HG03060 (cell line): ENCODE measurements around the gene ARNT2.

Experiments used
- ATAC-seq: cut with Tn5 transposase; IDR thresholded peaks from one replicate; pipeline ENCODE4 v1.9.1; 2021; ENCODE audit warnings: low read depth, moderate number of reproducible peaks; ENCODE audit not compliant: unreplicated experiment

ARNT2 gene

DNA sequence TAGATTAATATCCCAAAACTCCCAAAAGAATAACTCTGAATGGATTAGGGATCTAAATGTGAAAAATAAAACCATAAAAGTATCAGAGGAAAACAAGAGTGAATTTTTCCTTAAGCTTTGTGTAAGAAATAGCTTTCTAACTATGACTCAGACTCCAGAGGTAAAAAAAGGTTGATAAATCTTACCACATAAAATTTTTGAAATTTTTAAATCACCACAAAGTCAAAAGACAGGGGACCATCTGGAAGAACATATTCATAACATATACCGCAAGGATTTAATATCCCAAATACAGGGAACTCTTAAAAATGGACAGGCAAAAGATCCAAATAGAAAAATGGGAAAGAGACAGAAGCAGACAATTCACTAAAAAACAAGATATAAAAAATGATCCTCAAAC lies 145.0 kb downstream of the ARNT2 start:
- ATAC-seq, result no peak

DNA sequence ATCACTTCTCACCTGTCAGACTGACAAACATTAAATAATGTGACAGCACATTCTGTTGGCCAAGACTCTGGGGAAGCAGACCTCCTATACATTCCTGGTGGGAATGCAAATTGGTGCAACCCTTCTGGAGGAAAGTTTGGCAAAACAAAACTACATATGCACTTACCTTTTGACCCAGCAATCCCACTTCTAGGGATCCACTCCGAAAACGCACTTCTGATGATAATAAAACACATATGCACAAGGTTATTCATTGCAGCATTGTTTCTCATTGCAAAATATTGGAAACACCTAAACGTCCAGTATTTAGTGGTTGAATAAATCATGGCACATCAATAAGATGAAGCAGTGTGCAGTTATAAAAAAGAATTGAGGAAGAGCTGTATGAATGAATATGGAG lies 145.5 kb downstream of the ARNT2 start:
- ATAC-seq, result no peak

DNA sequence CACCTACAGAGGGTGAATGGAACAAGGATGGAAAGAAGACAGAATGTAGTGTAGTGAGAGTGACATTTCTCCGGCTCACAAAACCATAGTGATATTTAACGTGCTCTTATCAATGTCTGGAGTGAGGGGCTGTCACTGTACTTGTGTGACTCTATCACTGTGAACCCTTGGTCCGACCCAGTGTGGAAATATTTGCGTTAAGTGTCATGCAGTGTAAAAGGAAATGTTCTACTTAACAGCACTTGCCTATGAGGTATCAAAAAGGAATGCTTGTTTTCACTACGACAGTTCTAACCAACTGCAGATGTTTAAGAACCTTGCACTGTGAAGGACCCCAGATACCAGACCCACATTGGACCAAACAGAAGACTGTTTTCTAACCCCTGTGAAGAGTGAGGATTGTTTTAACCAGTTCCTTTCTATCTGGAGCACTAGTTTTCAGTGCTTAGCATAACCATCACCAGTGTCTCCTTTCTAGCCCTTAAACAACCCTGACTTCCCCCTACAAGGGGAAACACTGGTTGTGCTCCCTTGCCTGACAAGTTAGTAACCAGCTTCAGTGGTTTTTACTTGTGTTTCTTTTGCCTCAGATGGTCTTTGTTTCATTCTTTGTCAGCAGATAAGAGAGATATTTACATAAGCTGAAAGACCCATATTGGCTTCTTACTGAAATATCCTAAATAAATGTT lies 146.2 kb downstream of the ARNT2 start:
- no peak for ATAC-seq

DNA sequence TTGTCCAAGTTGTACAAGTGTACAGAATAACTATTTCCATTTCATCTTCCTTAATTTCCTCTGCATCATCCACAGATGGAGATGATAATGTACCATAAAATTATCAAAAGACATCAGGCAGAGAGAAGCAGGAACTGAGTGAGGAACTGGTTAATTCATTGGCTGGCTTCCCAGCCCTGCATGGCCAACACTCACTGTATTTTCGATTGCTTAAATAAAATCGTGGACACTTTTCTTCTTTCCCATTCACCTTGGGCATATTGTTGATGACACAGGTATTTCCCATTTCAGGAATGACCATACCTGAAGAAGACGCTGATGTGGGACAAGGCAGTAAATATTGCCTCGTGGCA lies 146.7 kb downstream of the ARNT2 start:
- no peak for ATAC-seq

DNA sequence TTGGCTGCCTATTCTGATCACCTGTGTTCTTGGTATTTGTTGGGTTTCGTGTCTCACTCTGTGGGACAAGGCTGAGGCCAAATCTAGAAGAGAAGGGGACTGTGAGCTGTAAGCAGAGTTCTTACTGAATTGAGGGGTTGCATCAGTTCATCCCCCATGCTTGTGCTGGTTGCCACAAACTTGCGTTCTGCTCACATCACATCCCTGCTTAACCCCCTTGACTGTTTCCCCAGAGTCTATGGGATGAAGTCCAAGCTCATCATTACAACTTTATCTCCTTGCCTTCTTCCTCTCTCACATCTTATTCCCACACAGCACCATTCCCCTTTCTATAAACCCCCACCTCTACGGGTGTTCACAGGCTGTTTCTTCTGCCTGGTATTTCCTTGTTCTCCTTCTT lies 147.2 kb downstream of the ARNT2 start:
- no peak for ATAC-seq

DNA sequence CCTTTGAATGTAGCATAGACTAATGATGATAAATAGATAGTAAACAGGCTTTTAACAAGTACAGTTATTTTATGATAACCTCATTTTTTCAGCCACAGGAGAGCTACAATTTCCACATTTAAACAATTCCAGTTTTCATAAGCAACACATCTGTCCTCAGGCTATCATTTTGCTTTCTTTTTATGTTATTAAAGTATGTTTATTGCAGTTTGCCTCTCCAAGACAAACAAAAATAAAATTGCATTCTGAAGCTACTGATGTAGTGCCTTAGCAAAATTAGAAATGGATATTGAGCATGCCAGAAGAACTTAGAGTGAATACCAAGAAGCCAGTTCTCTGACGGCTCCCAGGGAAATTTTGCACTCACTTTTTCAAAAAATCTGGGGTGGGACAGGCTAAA lies 150.4 kb downstream of the ARNT2 start:
- no peak for ATAC-seq

DNA sequence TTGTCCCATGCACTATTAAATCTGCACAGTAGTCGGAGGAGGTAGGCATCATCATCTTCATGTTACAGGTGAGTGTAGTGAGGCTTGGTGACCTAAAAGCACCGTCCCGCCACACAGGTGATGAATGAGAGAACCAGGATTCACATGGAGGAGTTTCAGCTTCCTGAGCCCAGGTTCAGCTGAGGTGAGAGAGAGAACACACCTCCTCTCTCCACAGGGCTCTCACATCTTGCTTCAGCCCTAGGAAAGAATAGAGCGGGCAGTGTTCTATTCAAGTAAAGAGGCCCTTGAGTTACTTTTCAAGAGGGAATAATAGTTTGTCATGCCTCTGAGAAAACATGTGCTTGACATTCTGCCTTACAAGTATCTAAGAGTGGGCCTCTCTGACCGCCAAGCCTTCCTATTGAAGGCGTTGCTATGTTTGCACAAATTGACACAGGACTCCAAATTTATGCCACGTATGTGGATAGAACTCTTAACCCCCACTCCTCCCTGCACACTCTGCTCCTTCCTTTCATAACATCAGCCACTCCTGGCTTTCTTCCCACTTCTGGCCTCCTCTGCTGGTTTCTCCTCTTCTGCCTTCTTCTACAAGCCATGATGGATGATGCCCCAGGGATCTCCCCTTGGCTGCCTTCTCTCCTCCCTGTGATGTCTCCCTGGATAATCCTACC lies 152.6 kb downstream of the ARNT2 start:
- ATAC-seq, result no peak

DNA sequence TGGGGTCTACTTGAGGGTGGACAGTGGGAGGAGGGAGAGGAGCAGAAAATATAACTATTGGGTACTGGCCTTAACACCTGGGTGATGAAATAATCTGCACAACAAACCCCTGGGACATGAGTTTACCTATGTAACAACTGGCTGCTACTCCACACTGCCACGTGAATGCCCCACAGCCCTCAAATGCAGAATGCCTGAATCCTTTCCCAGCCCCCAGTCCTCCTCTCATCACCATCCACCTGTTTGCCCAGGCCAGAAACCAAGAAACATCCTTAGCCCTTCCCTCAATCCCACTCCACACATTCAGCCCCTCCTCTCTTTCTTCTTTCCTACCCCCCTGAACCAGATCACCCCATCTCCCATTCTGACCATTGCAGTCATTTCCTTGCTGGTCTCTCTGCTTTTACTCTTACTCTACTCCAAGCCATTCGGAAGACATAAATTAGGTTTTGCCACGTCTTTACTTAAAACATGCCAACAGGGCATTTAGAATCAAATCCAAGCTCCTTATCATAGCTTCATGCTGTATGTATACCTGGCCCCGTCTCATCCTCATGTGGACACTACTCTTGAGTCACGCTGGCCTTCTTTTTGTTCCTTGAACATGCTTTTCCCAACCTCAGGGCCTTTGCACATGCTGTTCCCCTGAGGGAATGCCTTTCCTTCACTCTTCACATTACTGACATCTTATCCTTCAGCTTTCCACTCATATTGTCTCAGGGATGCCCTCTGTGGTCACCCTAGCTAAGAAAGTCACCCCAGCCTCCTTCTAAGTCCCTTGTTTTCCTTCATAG lies 153.5 kb downstream of the ARNT2 start:
- ATAC-seq, result no peak

DNA sequence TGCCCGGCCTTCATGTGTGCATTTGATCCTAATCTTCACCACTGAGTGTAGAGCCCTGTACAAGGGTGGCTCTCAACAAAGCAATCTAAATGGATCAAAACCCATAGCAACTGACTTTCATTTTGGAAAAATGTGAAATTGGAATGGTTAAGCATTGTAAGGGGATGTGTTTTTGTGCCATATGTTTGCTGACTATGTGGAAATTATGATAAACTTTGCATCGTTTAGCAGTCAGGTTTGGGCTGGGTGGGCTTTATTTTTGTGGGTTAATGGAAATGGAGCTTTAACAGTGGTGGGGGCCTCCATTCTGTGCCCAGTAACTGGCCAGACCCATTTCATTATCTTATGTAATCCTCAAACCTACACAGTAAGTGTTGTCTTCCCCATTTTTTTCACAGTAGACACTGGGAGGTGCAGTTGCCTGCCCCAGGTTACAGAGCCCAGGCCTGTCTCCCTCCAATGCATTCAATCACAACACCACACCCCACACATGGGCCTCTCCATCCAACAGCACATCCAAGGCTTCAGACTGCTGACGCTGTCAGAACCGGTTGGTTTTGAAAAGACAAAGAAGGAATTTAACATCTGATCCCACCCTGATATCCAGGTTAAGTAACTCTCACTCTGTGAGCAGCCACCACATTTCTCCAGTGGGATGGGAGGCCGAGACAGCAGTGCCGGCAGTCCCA lies 154.6 kb downstream of the ARNT2 start:
- ATAC-seq, result no peak

DNA sequence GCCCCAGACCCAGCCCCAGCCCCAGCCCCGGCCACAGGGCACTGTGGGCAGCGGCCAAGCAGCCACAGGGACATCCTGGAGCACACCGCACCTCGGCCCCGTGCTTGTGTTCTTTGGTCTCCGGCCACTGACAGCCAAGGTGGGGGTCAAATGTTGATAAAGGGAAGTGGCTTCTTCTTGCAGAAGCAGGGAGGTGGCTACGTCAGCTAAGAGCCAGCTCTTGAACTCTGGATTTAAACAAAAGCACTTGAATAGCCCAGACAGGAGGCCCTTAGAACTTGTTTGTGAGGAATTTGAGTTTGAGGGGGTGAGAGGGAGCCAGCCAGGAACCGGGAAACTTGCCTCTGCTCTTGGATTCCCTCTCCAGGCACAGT lies 155.1 kb downstream of the ARNT2 start:
- no peak for ATAC-seq

DNA sequence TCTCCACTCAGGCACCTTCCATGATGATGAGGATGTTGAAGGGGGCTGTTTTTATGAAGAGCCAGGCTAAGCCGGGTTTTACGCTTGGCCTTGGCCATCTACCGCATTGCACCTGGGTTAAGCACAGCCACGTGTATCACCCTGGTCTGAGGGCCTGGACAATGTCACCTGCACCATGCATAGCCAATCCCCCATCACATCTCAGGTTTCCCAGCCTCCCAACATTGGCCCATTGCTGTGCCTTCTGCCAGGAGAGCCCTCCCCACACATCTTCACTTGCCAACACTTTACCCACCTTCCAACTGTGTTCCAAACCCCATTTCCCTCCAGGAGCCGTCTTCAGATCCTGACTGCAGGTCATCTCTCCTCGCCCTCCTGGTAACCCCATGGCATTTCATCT lies 155.6 kb downstream of the ARNT2 start:
- no peak for ATAC-seq

DNA sequence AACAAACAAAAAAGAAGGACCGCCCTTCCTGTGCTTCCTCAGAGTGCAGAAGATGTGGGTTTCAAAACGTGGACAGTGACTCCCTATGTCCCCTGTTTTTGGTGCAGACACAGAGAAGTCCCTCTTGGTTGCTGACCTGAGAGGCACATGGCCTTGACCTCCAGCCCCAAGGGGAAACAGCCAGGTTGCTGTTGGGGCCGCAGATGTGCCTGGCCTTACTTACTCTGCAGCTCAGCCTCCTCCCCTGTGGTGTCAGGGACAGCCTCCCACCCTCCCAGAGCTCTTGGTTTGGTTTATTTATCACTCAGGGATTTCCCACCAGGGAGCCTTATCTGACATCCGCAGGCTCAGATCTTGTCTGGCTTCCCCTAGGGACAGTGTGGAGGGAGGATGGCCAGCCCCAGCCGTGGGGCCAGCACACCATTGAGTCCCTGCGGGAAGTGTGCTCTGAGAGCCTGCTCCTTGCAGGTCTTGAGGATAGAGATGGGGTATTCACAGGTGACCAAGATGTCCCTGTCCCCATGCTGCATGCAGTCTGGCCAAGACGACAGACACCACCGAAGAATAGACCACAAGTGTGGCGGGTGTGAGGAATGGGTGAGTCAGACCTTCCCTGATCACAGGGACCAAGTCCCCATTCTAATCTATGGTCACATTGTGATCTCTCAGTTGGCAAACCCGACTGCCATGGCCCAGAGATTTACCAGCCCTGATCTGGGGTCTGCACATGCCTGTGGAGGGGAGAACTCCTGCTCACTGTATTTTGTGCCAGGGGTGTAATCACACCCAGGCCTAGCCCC lies 156.6 kb downstream of the ARNT2 start:
- ATAC-seq, result no peak

DNA sequence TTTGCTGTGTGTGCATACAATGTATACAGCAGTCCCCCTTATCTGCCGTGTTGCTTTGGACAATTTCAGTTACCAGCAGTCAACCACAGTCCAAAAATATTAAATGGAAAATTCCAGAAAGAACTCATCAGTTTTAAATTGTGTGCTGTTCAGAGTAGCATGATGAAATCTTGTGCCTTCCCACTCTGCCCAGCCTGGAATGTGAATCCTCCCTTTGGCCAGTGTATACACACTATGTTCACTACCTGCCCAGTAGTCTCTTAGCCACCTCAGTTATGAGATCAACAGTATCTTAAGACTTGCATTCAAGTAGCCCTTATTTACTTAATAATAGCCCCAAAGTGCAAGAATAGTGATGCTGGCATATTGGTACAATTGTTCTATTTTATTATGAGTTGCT lies 157.3 kb downstream of the ARNT2 start:
- ATAC-seq, result no peak

DNA sequence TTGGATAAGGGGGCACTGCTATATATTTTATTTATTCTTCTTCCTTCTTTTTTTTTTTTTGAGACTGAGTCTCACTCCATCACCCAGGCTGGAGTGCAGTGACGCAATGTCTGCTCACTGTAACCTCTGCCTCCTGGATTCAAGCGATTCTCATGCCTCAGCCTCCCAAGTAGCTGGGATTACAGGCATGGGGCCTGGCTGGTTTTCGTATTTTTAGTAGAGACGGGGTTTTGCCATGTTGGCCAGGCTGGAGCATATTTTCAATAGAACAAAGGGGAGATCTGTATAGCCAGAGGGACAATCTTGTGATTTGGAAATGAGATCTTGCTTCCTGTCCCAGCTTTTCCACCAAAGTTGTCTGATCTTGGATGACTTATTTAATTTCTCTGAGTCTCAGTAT lies 157.9 kb downstream of the ARNT2 start:
- ATAC-seq, result no peak

DNA sequence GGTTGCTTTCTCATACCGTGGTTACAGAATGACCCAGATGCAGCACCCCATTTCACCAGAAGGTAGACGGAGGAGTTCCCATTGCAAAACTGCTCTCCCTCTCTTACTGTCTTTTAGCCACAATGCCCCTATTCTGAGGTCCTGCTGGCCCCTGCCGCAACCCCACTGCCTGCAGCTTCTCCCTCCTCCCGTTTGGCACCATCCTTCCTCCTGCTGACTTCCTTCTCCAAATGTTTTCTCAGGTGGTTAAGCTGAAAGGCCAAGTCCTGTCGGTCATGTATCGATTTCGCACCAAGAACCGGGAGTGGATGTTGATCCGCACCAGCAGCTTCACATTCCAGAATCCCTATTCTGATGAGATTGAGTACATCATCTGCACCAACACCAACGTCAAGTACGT lies 158.7 kb downstream of the ARNT2 start:
- ATAC-seq, result no peak

DNA sequence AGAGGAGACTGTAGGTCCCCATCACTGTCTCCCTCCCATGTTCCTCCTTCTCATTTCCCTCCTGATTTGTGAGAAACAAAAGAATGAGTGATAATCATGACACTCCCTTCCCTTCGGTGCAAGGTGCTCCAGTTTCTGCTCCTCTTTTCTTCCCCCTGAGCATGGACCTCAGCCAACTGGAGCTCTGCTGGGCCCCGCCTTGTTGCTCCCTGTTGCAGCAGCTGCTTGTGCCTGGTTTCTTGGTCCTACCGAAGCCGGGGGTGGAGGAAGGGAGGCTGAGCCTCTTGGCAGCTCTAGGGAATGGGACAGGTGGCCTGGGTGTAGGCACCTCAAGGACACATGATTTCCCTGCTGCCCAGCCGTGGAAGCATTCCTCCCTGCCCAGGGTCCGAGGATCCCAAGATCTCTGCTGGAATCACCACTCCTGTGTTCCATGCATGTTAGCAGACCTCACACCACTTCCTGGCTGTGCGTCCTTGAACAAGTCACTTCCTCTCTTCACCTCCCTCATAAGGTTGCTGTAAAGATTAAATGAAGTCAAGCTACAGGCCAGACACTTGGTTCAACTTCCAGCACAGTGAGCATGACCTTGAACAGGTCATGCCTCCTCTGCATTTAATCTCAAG lies 159.3 kb downstream of the ARNT2 start:
- no peak for ATAC-seq

DNA sequence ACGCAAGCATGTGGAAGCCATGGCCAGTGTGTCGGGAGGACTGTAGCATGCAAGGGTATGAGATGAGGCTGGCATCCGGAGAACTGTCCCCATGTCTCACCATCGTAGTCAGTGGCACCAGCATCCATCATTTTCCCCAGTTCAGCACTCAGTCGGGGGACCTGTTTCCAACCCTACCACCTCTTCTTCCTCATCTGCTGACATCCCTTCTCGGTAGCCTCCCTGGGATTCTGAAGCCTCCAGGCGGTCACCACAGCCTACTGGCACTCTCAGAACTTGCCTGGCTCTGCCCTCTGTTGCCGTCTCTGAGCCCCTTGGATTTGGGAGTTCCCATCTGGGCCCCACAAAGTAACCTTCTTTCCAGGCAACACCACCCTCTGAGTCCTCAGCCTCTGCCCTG lies 159.9 kb downstream of the ARNT2 start:
- ATAC-seq, result no peak

DNA sequence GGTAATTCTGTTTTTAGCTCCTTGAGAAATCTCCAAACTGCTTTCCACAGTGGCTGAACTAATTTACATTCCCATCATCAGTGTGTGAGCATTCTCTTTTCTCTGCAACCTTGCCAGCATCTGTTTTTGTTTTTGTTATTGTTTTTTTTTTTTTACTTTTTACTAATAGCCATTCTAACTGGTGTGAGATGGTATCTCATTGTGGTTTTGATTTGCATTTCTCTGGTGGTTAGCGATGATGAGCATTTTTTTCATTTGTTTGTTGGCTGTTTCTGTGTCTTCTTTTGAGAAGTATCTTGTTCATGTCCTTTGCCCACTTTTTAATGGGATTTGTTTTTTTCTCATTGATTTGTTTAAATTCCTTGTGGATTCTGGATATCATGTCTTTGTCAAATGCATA lies 161.2 kb downstream of the ARNT2 start:
- ATAC-seq, result no peak

DNA sequence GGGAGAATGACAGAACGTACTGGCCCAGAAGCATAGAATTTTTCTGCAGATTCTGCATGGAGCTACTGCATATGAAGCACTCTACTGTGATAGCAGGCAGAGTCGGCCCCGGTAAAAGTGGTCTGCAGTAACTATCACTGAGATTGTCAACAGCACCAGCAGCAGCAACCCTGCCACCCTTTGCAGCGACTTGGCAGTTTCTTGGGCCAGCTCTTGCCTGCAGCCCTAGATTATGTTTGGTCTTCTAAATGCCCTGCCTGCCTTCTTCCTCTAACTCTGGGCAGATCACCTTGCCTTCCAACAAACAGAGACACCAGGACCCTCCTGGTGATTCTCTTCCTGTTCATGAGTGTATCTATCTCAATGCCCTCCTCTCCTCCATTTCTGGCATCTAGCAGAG lies 161.8 kb downstream of the ARNT2 start:
- no peak for ATAC-seq

DNA sequence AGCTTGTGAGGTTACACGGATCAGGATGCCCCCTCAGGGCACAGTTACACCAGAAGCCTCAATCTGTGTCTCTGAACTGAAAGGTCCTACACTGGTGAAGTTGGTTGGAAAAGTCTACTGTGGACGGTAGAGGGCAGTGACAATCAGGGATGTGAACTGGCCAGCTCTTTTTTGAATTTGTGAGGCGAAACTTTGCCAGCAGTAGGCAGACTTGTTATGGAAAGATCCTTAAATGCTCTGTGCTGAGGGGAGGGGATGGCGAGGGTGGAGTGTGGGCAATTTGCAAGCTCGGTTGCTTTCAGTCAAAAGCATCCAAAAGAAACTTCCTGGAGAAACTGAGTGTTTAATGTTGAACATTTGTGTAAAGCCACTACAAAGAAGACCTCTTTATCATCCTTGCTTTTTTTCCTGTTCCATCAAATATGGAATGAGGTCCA lies 163.6 kb downstream of the ARNT2 start:
- ATAC-seq, result no peak
